A673 (cell line): ENCODE results near the gene CCL7. TPM values are rescaled to one million over a fixed set of nuclear protein-coding genes. Genes with fewer than 3 reads are reported as not detected.

Experiments
- BruUV-seq: library from RNA; stranded (reverse); fragments of 400-500 nt; replicated peaks from 2 replicates; lab custom pipeline; 2021; lab: Mats Ljungman, UMichigan
- CTCF ChIA-PET: fragments of 300-600 bp; sonication (Branson Sonifier 250); formaldehyde crosslinking; loops from one replicate; lab custom pipeline; 2022; ENCODE audit warnings: antibody characterized with exemption; lab: Charles Lee
- POLR2A ChIA-PET: fragments of 300-600 bp; sonication (Branson Sonifier 250); formaldehyde crosslinking; loops from one replicate; lab custom pipeline; 2022; ENCODE audit warnings: antibody characterized with exemption; ENCODE audit not compliant: low non-redundant PET; lab: Charles Lee
- DNase-seq: peaks from one replicate; pipeline ENCODE4 v3.0.0-alpha.2; 2015; ENCODE audit warnings: low spot score
- H3K27ac ChIP-seq: fragments of 200-600 bp; sonication (generic); 2 replicates; pipeline ENCODE4 v1.5.1; 2016; ENCODE audit warnings: mixed run types, low read depth, mild to moderate bottlenecking, mixed read lengths, antibody characterized with exemption, low read length; ENCODE audit not compliant: poor library complexity, severe bottlenecking
- H3K27me3 ChIP-seq: fragments of 200-600 bp; sonication (generic); replicated peaks from 2 replicates; pipeline ENCODE4 v1.6.1; 2017; ENCODE audit warnings: mixed run types, low read depth, mild to moderate bottlenecking, mixed read lengths, antibody characterized with exemption, low read length; ENCODE audit not compliant: insufficient read depth, poor library complexity
- H3K36me3 ChIP-seq: fragments of 200-600 bp; sonication (generic); 2 replicates; pipeline ENCODE4 v1.6.1; 2016; ENCODE audit warnings: mixed run types, mild to moderate bottlenecking, mixed read lengths, antibody characterized with exemption, low read length; ENCODE audit not compliant: insufficient read depth, poor library complexity, severe bottlenecking
- H3K4me1 ChIP-seq: fragments of 200-600 bp; sonication (generic); 2 replicates; pipeline ENCODE4 v1.6.1; 2017; ENCODE audit warnings: mixed run types, mild to moderate bottlenecking, mixed read lengths, antibody characterized with exemption, low read length; ENCODE audit not compliant: insufficient read depth, poor library complexity, severe bottlenecking
- H3K4me3 ChIP-seq: fragments of 200-600 bp; sonication (generic); 2 replicates; pipeline ENCODE4 v1.5.1; 2016; ENCODE audit warnings: low read depth, mixed run types, mild to moderate bottlenecking, mixed read lengths, low read length; ENCODE audit not compliant: poor library complexity, severe bottlenecking
- H3K9me3 ChIP-seq: fragments of 200-600 bp; sonication (generic); 2 replicates; pipeline ENCODE4 v1.6.1; 2016; ENCODE audit warnings: mixed run types, low read depth, mild to moderate bottlenecking, mixed read lengths, antibody characterized with exemption, low read length; ENCODE audit not compliant: poor library complexity, severe bottlenecking
- CTCF ChIP-seq: fragments of 300-800, 200-600 bp; sonication (generic); conservative IDR thresholded peaks from 2 replicates; pipeline ENCODE4 v1.5.1; 2017; ENCODE audit warnings: low read depth, mild to moderate bottlenecking, antibody characterized with exemption, low read length, moderate library complexity, mixed read lengths
- EZH2 ChIP-seq: fragments of 200-600 bp; sonication (generic); IDR thresholded peaks from 2 replicates; pipeline ENCODE4 v1.6.1; 2017; ENCODE audit warnings: borderline replicate concordance, low read depth, mild to moderate bottlenecking, mixed read lengths, antibody characterized with exemption, low read length; ENCODE audit not compliant: poor library complexity, severe bottlenecking
- intact Hi-C: fragments of 100-400 bp; cut with micrococcal nuclease; formaldehyde crosslinking; loops from one replicate; pipeline ENCODE4 v1.10.0; 2022; ENCODE audit not compliant: unreplicated experiment
- total RNA-seq: library from RNA; stranded (reverse); gene quantifications from 2 replicates; pipeline ENCODE4 v1.2.3, GENCODE V29; 2021

CCL7 gene
- total RNA-seq, 1 experiment from 2014 or later: not detected

DNA sequence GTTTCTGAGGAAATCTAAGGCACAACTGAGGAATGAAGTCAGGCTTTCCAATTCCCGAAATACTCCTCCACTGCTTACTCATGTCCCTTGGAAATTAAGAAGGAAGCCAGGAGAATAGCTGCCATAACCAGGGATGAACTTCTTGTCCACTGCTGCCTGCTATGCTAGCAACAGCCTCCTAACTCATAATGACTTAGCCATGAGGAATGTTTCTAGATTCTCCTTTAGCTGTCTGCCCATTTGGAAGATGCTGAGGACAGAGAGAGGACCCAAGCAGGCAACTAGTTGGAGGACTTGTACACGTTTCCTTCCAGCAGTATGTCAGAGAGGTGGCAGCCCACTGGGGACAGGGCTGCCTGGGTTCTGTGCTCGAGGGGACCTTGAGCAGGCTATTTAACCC, 15.9 kb upstream of the CCL7 start:
- H3K36me3 ChIP-seq: no peaks in the 10 kb centered on the region
- no TSS peak for BruUV-seq
- H3K27me3 ChIP-seq: no peaks in the 10 kb centered on the region
- ChIA-PET POLR2A (no interaction called here), CTCF (no interaction called here)
- no peak overlapping the region for H3K27ac ChIP-seq
- H3K4me1 ChIP-seq: no peaks in the 10 kb centered on the region
- no peak for DNase-seq
- intact Hi-C loops: no loop called here
- H3K9me3 ChIP-seq: no peaks in the 10 kb centered on the region
- no peak overlapping the region for H3K4me3 ChIP-seq
- TF ChIP-seq EZH2 (no peak), CTCF (no peak)

- Histone ChIP-seq H3K4me1 (no peaks in the 10 kb centered on the region), H3K9me3 (no peaks in the 10 kb centered on the region), H3K27ac (no peak within 1 kb of the TSS), H3K4me3 (peak within 1 kb of the TSS; percentile 24), H3K27me3 (no peaks in the 10 kb centered on the region), H3K36me3 (no peaks in the 10 kb centered on the region)
- intact Hi-C loops: no loop called here
- BruUV-seq: no TSS peak
- TF ChIP-seq CTCF: no peak
- no peak for TF ChIP-seq EZH2
- ChIA-PET CTCF (no interaction called here), POLR2A (no interaction called here)
- DNase-seq: peak; percentile 47
Observed at GRCh38 chr17:34254651-34255380, 15.2 kb upstream of the CCL7 start, which contains the start of gene CCL2. CCL2 (plus strand) TSS chr17:34255285; CDS start chr17:34255350, 65 bp downstream.

DNA sequence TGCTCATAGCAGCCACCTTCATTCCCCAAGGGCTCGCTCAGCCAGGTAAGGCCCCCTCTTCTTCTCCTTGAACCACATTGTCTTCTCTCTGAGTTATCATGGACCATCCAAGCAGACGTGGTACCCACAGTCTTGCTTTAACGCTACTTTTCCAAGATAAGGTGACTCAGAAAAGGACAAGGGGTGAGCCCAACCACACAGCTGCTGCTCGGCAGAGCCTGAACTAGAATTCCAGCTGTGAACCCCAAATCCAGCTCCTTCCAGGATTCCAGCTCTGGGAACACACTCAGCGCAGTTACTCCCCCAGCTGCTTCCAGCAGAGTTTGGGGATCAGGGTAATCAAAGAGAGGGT, 14.7 kb upstream of the CCL7 start:
- no peak for DNase-seq
- intact Hi-C loops: no loop called here
- ChIA-PET POLR2A (no interaction called here), CTCF (no interaction called here)
- no peaks in the 10 kb centered on the region for H3K36me3 ChIP-seq
- peak overlapping the region; percentile 24 for H3K4me3 ChIP-seq
- no peaks in the 10 kb centered on the region for H3K4me1 ChIP-seq
- no TSS peak for BruUV-seq
- TF ChIP-seq EZH2: no peak
- TF ChIP-seq CTCF: no peak
- H3K27me3 ChIP-seq: no peaks in the 10 kb centered on the region
- H3K27ac ChIP-seq: no peak overlapping the region
- H3K9me3 ChIP-seq: no peaks in the 10 kb centered on the region
